Stimulated activated CD4-positive, alpha-beta T cell treated with anti-CD3 and anti-CD28 coated beads, Interleukin-12 subunit alpha, Interleukin-12 subunit beta, amount 100 ng/mL, for 4 hours (primary cell): ENCODE data around the gene CTIF.

ENCODE experiments used
- DNase-seq: peaks from one replicate; pipeline ENCODE4 v3.0.0-alpha.2; 2020

Gene CTIF

DNA sequence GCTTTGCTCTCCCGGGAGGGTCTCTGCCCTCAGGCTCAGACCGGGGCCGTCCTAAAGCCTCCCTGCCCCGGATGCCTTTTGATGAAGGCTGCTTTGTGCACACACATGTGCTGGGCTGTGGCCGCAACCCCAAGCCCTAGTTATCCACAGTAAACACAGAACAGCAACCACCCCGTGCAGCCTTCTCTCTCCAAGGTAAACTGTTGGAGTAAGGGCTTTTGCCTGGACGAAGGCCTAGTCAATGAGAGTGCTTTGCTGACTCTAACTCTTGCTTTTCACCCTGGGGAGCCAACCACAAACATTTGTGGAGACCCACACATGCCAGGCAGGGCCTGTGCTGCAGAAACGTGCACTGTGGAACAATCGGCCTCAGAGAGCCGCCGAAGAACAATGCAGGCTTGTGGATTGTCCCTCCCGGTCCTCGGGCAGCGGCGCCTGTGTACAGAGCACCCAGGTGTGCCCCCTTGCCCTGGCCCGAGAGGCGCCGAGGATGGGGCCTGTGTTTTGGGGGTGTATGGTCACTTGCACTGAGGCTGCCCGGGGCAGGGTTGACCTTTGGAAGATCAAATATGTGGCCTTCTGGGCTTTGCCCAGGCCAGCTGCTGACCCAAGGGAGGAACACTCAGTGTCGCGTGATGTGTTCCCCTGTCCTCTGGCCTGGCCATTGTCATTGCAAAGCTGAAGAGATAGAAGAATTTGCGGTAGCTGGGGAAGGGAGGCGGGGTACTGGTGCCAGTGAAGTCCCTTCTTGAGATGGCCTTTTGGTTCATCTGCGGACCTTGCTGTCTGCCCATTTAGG, 37.0 kb downstream of the CTIF start:
- DNase-seq, result no peak

DNA sequence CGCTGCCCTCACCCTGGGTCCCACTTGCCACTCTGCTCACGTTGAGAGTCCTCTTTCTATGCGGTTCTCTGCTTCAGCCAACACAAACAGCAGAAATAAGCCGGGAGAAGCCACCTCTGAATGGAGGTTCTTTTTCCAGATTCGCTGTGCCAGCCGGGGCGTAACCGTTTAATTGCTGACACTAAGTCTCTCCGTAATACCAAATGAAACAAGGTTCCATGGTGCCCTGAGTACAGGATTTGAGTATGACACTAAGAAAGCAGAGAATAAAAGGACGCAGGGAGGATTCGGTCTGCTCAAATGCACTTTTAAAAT, 37.6 kb downstream of the CTIF start:
- DNase-seq, result no peak

DNA sequence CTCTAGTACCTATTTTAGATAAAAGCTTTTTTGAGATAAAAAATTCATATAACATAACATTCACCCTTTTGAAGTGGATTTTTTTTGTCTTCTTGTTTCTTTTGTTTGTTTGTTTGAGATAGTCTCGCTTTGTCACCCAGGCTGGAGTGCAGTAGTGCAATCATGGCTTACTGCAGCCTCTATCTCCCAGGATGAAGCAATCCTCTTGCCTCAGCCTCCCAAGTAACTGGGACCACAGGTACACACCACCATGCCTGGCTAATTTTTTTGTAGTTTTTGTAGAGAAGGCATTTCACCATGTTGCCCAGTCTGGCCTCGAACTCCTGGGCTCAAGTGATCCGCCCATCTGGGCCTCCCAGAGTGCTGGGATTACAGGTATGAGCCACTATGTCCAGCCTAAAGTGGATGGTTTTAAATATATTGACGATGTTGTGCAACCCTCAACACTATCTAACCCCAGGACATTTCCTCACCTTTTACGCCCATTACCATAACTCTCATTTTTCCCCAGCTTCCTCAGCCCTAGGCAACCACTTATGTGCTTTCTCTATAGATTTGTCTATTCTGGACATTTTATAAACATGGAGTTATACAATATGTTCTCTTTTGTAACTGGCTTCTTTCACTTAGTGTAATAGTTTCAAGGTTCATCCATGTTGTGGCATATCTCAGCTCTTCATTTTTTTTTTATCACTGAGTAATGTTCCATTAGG, 38.8 kb downstream of the CTIF start:
- no peak for DNase-seq

DNA sequence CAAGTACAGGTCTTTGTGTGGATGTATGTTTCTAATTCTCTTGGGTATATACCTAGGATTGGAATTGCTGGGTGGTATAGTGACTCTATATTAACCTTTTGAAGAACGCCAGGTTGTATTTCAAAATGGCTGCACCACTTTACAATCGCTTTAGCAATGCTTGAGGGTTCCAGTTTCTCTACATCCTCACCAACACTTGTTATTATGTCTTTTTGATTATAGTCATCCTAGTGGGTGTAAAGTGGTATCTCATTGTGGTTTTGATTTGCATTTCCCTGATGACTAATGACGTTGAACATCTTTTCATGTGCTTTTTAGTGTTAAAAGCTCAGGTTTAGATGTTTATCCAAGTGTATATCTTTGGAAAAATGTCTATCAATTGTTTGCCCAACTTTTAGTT, 39.5 kb downstream of the CTIF start:
- no peak for DNase-seq

DNA sequence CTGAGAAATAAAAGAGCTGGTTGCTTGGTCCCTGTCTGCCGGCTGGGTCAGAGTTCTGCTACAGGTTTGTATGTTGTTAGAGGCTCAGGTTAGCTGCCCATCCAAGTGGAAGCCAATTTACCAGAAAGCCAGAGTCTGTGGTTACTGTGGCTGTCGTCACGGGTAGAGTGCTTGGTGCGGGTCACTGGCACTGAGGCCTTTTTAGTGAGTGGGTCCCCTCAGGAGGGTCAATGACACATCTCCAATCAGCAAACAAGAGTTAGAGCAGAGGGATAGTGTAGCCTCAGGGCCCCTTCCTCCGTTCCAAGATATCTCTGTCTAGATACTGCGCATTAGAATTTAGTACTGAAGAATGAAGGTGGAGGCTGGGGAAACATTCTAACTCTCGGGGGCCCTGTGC, 41.2 kb downstream of the CTIF start:
- no peak for DNase-seq

DNA sequence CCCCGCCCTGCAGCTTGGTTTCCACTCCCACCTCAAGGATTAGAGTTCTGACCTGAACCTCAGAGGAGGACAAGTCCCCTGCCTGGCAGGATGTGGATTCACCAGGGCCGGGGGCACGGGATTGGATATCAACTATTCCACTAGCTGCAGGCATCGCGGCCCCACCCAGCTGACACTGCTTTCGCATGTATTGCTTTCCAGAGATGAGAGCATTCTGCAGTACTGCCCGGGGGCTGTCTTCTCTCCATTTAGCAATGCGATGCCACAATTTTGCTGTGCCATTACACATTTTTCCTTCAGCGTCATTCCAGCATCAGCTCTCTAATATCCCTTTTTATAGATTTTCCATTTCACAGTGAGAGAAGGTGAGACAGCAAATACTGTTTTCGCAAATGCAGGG, 42.0 kb downstream of the CTIF start:
- no peak for DNase-seq

DNA sequence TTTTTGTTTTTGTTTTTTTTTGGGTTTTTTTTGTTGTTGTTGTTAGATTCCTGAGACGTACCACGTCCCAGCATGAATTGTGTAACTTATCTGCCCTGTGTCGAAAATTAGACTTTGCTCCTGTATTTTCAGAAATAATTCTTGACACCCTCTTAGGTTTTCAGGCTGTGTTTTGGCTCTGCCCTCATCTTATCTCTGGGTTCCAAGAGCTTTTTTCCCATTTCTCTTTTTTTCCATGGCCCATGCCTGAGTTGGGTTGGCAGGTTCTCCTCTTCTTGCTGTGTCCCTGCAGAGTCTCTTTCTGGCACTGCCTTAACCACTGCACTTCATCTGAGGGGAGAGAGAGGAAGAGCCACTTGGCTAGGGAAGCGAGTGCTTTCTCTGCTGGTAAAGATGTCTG, 42.4 kb downstream of the CTIF start:
- DNase-seq, result no peak

DNA sequence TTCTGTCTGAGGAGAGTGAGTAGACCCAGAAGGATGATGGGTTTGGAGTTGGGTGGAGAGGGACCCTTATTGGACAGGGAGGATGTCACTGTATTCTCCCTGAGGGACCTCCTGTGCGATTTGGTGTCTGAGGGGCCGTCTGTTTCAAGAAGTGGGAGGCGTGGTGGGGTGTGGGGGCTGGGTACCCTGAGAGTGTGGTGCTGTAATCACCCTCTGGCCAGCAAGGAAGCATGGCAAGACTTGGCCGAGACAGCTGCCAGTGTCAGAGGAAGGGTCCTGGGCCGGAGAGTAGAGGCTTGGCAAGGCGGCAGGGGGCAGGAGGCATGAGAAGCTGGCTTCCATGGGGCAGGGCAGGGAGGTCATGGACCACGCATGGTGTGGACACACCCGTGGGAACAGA, 43.1 kb downstream of the CTIF start:
- no peak for DNase-seq

- DNase-seq, result no peak
These were observed 44.1 kb downstream of the CTIF start for GRCh38 chr18:48582946-48583345.

DNA sequence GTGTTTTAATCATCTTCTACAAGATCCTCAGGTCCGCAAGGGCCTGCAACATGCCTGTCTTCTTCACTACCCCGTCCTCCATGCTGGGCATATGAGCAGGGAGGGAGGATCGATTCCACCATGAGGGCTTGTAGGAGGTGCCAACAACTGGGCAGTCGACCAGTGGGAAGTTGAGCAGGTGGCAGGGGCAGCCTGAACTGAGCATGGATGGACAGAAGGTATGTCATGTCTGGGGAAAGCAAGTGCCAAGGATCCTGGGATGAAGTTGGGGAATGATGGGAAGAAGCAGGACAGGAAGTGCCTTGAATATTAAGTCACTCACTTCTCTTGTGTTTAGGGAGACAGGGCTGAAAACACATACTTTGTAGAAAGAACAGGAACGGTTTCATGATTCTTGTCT, 44.7 kb downstream of the CTIF start:
- DNase-seq, result no peak

- no peak for DNase-seq
These were observed 51.1 kb downstream of the CTIF start for GRCh38 chr18:48589797-48590519.

DNA sequence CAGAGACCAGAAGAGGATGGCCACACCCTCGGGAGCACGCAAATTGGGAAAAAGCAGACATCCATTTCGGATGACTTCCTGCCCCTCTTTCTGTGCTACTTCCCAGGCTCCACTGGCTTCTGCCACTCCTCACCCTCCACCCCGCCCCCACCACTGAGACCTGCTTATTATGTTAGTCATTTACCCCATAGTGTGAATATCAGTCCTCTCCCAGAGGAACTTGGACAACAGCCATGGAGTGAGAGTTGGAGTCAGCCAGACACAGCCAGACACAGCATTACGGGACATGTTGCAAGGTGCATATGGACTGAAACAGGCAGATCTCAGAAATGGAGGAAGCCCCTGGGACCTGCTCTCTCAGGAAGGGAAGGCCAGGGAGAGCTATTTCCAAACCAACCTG, 51.8 kb downstream of the CTIF start:
- DNase-seq, result no peak

- DNase-seq, result no peak
These were observed 53.8 kb downstream of the CTIF start for GRCh38 chr18:48592540-48593171.

- no peak for DNase-seq
These were observed 55.8 kb downstream of the CTIF start for GRCh38 chr18:48594471-48595094.

- no peak for DNase-seq
These were observed 56.9 kb downstream of the CTIF start for GRCh38 chr18:48595703-48596218.

DNA sequence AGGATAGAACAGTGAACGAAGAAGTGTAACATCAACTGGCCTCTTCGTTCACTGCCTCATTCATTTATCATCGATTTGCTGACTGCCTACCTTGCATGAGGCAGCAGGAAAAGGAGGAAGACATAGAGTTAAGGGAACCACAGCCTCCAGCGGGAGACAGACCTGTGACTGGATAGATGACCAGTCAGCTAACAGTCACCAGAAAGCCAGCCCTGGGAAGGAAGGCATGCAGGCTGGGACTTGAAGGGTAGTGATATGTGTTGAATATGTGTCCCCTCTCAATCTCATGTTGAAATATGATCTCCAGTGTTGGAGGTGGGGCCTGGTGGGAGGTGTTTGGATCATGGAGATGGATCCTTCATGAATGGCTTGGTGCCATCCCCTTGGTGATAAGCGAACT, 58.3 kb downstream of the CTIF start:
- no peak for DNase-seq

DNA sequence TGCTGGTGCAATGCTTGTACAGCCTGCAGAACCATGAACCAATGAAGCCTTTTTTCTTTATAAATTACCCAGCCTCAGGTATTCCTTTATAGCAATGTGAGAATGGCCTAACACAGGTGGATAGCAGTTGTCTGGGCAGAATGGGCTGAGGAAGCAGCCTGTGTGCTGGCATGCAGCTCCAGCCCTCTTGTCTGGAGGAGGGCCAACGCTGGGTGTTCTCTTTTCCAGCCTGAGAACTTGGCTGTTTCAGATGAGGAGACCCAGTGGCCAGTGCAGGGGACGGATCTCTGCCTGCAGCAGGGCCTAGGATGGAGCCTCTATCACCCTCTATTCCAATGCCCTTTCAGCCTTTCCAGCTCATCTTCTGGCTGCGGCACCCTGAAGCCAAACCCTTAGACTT, 58.8 kb downstream of the CTIF start:
- no peak for DNase-seq

DNA sequence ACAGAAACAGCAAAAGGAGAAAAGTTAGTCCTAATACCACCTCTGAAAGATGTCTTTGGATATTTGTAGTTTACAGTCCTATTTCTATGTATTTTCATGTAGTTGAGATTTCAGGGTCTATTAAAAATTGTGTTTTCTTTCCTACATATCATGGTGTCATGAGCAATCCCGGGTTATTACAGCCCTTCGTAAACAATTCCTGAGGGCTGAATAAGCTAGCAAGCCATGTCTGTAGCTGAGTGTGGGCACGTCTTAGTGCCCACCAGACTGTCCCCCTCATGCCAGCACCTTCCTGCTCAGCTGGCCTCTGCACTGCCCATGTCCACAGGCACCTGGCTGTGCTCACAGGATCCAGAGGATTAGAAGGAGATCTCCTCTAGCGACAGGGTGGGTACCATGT, 60.6 kb downstream of the CTIF start:
- no peak for DNase-seq

DNA sequence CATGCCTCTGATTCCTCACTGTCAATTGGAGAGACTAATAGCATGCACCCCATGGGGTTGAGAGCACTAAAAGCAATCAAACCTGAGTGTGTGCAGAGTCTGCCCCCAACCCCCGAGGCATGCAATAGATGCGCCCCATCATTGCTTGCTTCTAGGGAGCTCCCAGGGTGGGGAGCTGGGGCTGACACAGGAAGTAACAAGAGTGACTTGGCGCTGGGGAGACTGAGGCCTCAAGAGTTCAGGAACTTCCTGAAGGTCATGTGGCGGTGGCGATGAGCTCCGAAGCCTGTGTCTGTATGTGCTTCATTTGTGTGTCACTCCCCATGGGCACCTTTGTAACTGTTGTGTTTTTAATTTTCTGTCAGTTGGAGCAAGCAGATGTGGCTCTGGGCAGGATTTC, 61.2 kb downstream of the CTIF start:
- DNase-seq, result no peak

- no peak for DNase-seq
These were observed 61.7 kb downstream of the CTIF start for GRCh38 chr18:48600456-48601090.

- DNase-seq, result no peak
These were observed 62.5 kb downstream of the CTIF start for GRCh38 chr18:48601343-48601742.

GRCh38 chr18:48602759-48603390, 64.0 kb downstream of the CTIF start:
- no peak for DNase-seq
